ENCODE data around the gene MDK. TPM values are rescaled to one million over a fixed set of nuclear protein-coding genes. Genes with fewer than 3 reads are reported as not detected.

MDK gene
- total and polyA plus RNA-seq, 8 donors: 5.5 to 151 (median 25.8) TPM

DNA sequence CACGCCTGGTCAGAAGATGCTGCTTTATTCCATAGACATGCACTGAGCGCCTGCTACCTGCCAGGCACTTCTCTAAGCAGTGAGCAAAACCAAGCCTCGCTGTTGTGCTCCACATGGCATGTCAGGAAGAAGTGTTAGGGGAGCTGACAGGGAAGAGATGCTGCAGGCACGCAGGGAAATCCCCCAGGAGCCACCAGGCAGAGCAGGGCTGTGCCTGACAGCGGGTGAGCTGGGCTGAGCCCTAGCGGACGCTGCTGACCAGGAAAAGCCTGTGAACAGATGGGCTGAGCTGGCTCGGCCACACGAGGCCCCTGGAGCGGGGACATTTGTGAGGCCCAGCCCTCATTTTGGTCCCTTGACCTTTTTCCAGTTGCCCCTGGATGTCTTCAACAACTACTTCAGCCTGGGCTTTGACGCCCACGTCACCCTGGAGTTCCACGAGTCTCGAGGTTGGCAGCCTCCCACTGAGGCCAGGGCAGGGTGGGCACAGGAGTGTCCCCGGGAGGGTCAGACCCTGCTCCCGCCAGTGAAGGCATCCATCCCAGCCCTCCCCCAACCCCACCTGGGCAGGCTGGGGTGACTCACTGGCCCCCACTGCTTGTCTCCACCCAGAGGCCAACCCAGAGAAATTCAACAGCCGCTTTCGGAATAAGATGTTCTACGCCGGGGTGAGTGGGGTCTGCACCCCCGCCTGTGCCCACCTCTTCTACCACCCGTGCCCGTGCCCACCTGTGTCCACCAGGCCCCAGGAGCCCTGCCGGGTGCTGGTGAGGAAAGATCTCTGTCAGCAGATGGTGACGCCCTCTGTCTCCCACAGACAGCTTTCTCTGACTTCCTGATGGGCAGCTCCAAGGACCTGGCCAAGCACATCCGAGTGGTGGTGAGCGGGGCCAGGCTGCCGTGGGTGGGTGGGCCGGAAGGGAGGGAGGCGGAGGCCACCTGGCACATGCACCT lies 7.4 kb upstream of the MDK start:
- intact Hi-C loops (cut with DNase I; ENCODE audit: low total_unique reads): no loop called here
- Histone ChIP-seq H3K4me3 (no peak overlapping the region), H3K27me3 (no peaks in the 10 kb centered on the region), H3K9me3 (no peaks in the 10 kb centered on the region), H3K4me1 (peaks cover 0 to 4% (median 0%) of the 10 kb centered on the region in 4 donors), H3K27ac (no peak overlapping the region), H3K36me3 (peaks cover 72 to 94% (median 91%) of the 10 kb centered on the region in 4 donors)
- no peak for DNase-seq
- WGBS, 5 donors: 84 to 93% (median 93%) methylated on average over 29 to 30 of the region's 30 CpGs
- TF ChIP-seq, protein P1, sequence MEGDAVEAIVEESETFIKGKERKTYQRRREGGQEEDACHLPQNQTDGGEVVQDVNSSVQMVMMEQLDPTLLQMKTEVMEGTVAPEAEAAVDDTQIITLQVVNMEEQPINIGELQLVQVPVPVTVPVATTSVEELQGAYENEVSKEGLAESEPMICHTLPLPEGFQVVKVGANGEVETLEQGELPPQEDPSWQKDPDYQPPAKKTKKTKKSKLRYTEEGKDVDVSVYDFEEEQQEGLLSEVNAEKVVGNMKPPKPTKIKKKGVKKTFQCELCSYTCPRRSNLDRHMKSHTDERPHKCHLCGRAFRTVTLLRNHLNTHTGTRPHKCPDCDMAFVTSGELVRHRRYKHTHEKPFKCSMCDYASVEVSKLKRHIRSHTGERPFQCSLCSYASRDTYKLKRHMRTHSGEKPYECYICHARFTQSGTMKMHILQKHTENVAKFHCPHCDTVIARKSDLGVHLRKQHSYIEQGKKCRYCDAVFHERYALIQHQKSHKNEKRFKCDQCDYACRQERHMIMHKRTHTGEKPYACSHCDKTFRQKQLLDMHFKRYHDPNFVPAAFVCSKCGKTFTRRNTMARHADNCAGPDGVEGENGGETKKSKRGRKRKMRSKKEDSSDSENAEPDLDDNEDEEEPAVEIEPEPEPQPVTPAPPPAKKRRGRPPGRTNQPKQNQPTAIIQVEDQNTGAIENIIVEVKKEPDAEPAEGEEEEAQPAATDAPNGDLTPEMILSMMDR (IDR thresholded peaks at IDR 0.05): no peak
- TF ChIP-seq POLR2A (IDR thresholded peaks at IDR 0.05) (no peak), POLR2AphosphoS5 (IDR thresholded peaks at IDR 0.05) (no peak), EP300 (IDR thresholded peaks at IDR 0.05) (no peak)

DNA sequence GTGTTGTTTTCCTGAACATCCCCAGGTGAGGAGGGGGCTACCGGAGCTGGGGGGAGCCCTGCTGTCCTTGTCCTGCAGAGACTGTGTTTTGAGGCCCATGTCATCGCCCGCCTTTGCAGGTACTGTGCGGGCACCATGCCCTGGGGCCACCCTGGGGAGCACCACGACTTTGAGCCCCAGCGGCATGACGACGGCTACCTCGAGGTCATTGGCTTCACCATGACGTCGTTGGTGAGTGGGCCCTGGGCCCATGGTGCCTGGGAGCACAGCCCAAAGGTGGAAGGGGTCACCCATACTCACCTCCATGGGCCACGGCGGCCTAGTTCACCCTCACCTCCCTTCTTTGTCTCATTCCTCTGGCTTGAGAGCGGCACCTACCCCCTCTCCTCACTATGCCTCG lies 6.7 kb upstream of the MDK start:
- no peak for DNase-seq
- H3K4me1 ChIP-seq: peaks cover under 1 to 11% (median 7%) of the 10 kb centered on the region in 4 donors
- 90 to 95% (median 93%) methylated on average over 15 of the region's 15 CpGs for WGBS, 5 donors
- TF ChIP-seq, protein P1 (IDR thresholded peaks at IDR 0.05): no peak
- TF ChIP-seq POLR2AphosphoS5 (IDR thresholded peaks at IDR 0.05) (no peak), POLR2A (IDR thresholded peaks at IDR 0.05) (no peak), EP300 (IDR thresholded peaks at IDR 0.05) (no peak)
- H3K27ac ChIP-seq: no peak overlapping the region
- H3K9me3 ChIP-seq: no peaks in the 10 kb centered on the region
- no peak overlapping the region for H3K4me3 ChIP-seq
- intact Hi-C loops (cut with DNase I; ENCODE audit: low total_unique reads): no loop called here
- H3K27me3 ChIP-seq: no peaks in the 10 kb centered on the region
- H3K36me3 ChIP-seq: peaks cover 69 to 88% (median 86%) of the 10 kb centered on the region in 4 donors

DNA sequence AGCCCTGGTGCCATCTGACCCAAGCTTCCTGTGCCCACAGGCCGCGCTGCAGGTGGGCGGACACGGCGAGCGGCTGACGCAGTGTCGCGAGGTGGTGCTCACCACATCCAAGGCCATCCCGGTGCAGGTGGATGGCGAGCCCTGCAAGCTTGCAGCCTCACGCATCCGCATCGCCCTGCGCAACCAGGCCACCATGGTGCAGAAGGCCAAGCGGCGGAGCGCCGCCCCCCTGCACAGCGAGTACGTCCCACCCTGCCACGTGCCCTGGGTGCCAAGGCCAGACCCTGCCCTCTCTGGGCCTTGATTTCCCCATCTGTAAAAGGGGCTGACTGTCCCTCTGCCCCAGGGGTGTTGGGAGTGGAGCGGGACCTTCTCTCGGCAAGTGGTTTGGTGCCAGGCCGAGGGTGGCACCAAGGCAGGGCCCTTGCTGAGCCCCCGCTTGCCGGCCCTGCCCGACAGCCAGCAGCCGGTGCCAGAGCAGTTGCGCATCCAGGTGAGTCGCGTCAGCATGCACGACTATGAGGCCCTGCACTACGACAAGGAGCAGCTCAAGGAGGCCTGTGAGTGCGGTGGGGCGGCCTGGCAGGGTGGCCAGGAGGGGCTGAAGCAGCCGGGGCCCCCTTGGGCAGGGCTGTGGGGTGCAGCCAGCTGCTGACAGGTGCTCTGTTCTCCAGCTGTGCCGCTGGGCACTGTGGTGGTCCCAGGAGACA lies 5.9 kb upstream of the MDK start:
- Histone ChIP-seq H3K4me3 (no peak overlapping the region), H3K27me3 (no peaks in the 10 kb centered on the region), H3K27ac (no peak overlapping the region), H3K4me1 (peaks cover 6 to 19% (median 14%) of the 10 kb centered on the region in 4 donors), H3K9me3 (no peaks in the 10 kb centered on the region), H3K36me3 (peaks cover 63 to 81% (median 79%) of the 10 kb centered on the region in 4 donors)
- TF ChIP-seq POLR2AphosphoS5 (IDR thresholded peaks at IDR 0.05) (no peak), POLR2A (IDR thresholded peaks at IDR 0.05) (no peak), EP300 (IDR thresholded peaks at IDR 0.05) (no peak)
- TF ChIP-seq, protein P1 (IDR thresholded peaks at IDR 0.05): no peak
- WGBS, 5 donors: 90 to 97% (median 95%) methylated on average over 19 to 38 of the region's 38 CpGs
- DNase-seq: no peak
- intact Hi-C loops (cut with DNase I; ENCODE audit: low total_unique reads): no loop called here

DNA sequence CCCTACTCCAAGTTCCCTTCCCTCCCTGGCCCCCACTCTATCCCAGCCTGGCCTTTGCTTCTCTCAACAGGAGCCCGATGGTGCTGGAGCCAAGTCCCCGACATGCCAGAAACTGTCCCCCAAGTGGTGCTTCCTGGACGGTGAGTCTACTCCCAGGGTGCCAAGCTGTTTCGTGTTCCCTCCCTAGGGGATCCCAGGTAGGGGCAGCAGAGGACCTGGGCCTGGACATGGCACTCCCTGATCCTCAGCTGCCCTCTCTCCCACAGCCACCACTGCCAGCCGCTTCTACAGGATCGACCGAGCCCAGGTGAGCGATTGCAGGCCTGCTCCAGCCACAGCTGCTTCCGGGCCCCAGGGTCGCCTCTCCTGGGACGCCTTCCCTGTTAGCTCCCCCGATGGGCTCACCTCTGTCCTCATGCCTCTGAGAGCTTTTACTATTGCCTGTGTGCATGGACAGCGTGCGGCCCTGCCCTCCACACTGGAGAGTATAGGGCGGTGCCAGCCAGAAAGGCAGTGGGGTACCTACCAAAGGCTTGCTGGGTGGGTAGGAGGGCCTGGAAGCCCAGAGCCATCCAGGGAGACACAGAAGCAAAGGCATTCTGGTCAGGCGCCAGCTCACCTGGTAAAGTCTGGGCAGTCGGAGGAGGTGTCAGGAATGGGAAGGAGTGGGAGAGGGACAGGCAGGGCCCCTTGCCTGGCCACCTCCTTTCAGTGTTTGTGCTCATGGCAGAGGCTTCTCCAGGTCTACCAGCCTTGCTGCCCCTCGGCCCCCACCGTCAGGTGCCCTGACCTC lies 5.0 kb upstream of the MDK start:
- no peak overlapping the region for H3K27ac ChIP-seq
- H3K27me3 ChIP-seq: peaks cover 0 to 5% (median 0%) of the 10 kb centered on the region in 3 donors
- H3K4me1 ChIP-seq: peaks cover 6 to 28% (median 21%) of the 10 kb centered on the region in 4 donors
- H3K36me3 ChIP-seq: peaks cover 55 to 72% (median 70%) of the 10 kb centered on the region in 4 donors
- 86 to 93% (median 91%) methylated on average over 17 to 19 of the region's 19 CpGs for WGBS, 5 donors
- no peaks in the 10 kb centered on the region for H3K9me3 ChIP-seq
- intact Hi-C loops (cut with DNase I; ENCODE audit: low total_unique reads): no loop called here
- no peak overlapping the region for H3K4me3 ChIP-seq
- no peak for DNase-seq
- TF ChIP-seq POLR2A (IDR thresholded peaks at IDR 0.05): no peak
- no peak for TF ChIP-seq EP300 (IDR thresholded peaks at IDR 0.05)
- TF ChIP-seq POLR2AphosphoS5 (IDR thresholded peaks at IDR 0.05): no peak

Data from stomach (tissue), 9 donors.